HepG2 (cell line): ENCODE data around the gene ANKRD39. TPM values are rescaled to one million over a fixed set of nuclear protein-coding genes. Genes with fewer than 3 reads are reported as not detected.

Experiments used
- CC2D1A ChIP-seq: sonication (generic); formaldehyde crosslinking; IDR thresholded peaks from 2 replicates; pipeline ENCODE4 v1.8.1; 2023; ENCODE audit warnings: mild to moderate bottlenecking, missing genetic modification reagents
- GZF1 ChIP-seq: sonication (generic); formaldehyde crosslinking; IDR thresholded peaks from 2 replicates; pipeline ENCODE4 v1.5.1; 2020; ENCODE audit warnings: mild to moderate bottlenecking, missing genetic modification reagents
- IKZF1 ChIP-seq: fragments of 450-650 bp; IDR thresholded peaks from 2 replicates; pipeline ENCODE4 v1.7.1; 2016
- MTA1 ChIP-seq: sonication (generic); formaldehyde crosslinking; IDR thresholded peaks from 2 replicates; pipeline ENCODE4 v1.4.0; 2020; ENCODE audit warnings: missing genetic modification reagents, mild to moderate bottlenecking, borderline replicate concordance
- MTERF4 ChIP-seq: sonication (generic); formaldehyde crosslinking; IDR thresholded peaks from 2 replicates; pipeline ENCODE4 v1.8.0; 2023; ENCODE audit warnings: mild to moderate bottlenecking, missing genetic modification reagents
- NFE2L2 ChIP-seq: fragments of 150-350 bp; IDR thresholded peaks from 2 replicates; pipeline ENCODE4 v1.6.1; 2014; ENCODE audit warnings: low read length
- SIN3A ChIP-seq: IDR thresholded peaks from 2 replicates; pipeline ENCODE4 v1.6.1; 2011; ENCODE audit warnings: low read depth, mild to moderate bottlenecking, control low read depth, low read length, borderline replicate concordance
- ZFP62 ChIP-seq: sonication (generic); formaldehyde crosslinking; IDR thresholded peaks from 2 replicates; pipeline ENCODE4 v1.4.0; 2020; ENCODE audit warnings: missing genetic modification reagents
- ZNF468 ChIP-seq: sonication (generic); formaldehyde crosslinking; IDR thresholded peaks from 2 replicates; pipeline ENCODE4 v1.8.0; 2022; ENCODE audit warnings: mild to moderate bottlenecking, moderate library complexity, missing genetic modification reagents
- ZNF510 ChIP-seq: sonication (generic); formaldehyde crosslinking; IDR thresholded peaks from 2 replicates; pipeline ENCODE4 v1.4.0; 2020; ENCODE audit warnings: low read depth, mild to moderate bottlenecking, missing genetic modification reagents
- ZNF713 ChIP-seq: sonication (generic); formaldehyde crosslinking; IDR thresholded peaks from 2 replicates; pipeline ENCODE4 v1.4.0; 2020; ENCODE audit warnings: mild to moderate bottlenecking, missing genetic modification reagents
- polyA plus RNA-seq, 8 experiments: library from polyadenylated mRNA; depleted of rRNA in 3 of 8; stranded (reverse) in 7 of 8; unstranded in 1 of 8; fragments of >200 nt; fragmentation: Illumina TruSeq in 4 of 8; extraction: Trizol in 4 of 8; gene quantifications; 2 replicates each; pipeline versions ENCODE4 v1.2.1 to v1.2.3, GENCODE V29; 2011 to 2016; ENCODE audit warnings: low read depth in 4 of 8, missing spikeins in 1 of 8, mixed read lengths in 1 of 8; ENCODE audit not compliant: insufficient read depth in 1 of 8
- total RNA-seq, 5 experiments: library from RNA; depleted of rRNA; stranded (reverse); fragments of >200 nt; fragmentation: Illumina TruSeq; extraction: Trizol; gene quantifications; 2 replicates each; pipeline ENCODE4 v1.2.3, GENCODE V29; 2016; ENCODE audit warnings: low read depth in 1 of 5
- TF ChIP-seq, protein P1 (sequence below): sonication (generic); formaldehyde crosslinking; IDR thresholded peaks from 2 replicates; pipeline ENCODE4 v1.8.1; 2023; ENCODE audit warnings: mild to moderate bottlenecking, missing genetic modification reagents
- TF ChIP-seq, protein P2 (sequence below): sonication (generic); formaldehyde crosslinking; IDR thresholded peaks from 2 replicates; pipeline ENCODE4 v1.4.0; 2020; ENCODE audit warnings: missing genetic modification reagents, borderline replicate concordance
- TF ChIP-seq, protein P3 (sequence below): sonication (generic); formaldehyde crosslinking; IDR thresholded peaks from 2 replicates; pipeline ENCODE4 v1.4.0; 2020; ENCODE audit warnings: missing genetic modification reagents
- TF ChIP-seq, protein P4 (sequence below): sonication (generic); formaldehyde crosslinking; IDR thresholded peaks from 2 replicates; pipeline ENCODE4 v1.5.1; 2020; ENCODE audit warnings: missing genetic modification reagents, mild to moderate bottlenecking, borderline replicate concordance

ANKRD39 gene
- total and polyA plus RNA-seq, 2 of the 13 experiments (the other 11 are each of a cell fraction or from before 2014, with no cell fraction given) = 23.2 to 24.8 TPM

DNA sequence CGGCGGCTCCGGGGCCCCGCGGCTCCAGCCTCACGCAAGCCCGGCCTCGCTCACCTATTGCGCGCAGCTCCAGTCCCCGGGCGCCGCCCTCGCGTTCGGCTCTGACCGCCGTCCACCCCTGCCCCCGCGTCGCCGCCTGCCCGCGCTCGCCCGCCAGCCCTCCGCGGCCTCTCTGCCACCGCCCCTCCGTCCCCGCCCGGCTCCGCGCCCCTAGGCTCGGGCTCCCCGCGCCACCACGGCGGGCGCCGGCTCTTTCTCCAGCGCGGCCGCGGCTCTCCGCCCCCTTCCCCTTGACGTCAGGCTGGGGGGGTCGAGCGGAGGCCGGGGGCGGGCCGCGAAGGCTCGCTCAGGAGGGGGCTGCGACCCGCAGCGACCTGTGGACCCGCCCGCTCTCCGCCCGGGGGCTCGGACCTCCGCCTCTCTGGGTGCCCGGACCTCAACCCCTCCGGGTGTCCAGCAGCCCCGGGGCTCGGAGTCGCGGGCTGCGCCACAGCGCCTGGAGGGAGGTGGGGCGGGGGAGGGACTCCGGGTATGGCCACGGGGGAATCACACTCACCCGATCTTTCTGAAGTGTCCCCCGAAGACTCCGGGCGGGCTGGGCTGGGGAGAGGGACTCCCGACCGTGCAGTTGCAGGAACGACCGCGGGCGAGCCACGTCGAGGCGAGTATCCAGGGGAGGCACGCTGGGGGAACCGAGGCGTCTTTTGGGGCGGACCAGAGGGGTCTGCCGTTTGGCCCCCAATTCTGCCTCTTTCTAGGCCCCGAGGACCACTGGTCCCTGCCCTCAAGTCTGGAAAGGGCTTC is 12.2 kb upstream of the ANKRD39 start, which contains the start of gene SEMA4C (continued):
- TF ChIP-seq, protein P1, sequence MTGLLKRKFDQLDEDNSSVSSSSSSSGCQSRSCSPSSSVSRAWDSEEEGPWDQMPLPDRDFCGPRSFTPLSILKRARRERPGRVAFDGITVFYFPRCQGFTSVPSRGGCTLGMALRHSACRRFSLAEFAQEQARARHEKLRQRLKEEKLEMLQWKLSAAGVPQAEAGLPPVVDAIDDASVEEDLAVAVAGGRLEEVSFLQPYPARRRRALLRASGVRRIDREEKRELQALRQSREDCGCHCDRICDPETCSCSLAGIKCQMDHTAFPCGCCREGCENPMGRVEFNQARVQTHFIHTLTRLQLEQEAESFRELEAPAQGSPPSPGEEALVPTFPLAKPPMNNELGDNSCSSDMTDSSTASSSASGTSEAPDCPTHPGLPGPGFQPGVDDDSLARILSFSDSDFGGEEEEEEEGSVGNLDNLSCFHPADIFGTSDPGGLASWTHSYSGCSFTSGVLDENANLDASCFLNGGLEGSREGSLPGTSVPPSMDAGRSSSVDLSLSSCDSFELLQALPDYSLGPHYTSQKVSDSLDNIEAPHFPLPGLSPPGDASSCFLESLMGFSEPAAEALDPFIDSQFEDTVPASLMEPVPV (CRISPR knock-in tag) = no peak
- TF ChIP-seq SIN3A (peak; percentile 7; the same call in 1 of the 2 replicates), IKZF1 (no peak), GZF1 (CRISPR knock-in tag) (no peak; the same call in 1 of the 2 replicates), ZNF713 (CRISPR knock-in tag) (no peak), ZNF510 (CRISPR knock-in tag) (no peak), MTA1 (CRISPR knock-in tag) (no peak), MTERF4 (no peak; the same call in 1 of the 2 replicates), ZFP62 (CRISPR knock-in tag) (no peak), ZNF468 (CRISPR knock-in tag) (0 out of 2 replicates have a peak, but pooled peaks have one; percentile 27), CC2D1A (CRISPR knock-in tag) (0 out of 2 replicates have a peak, but pooled peaks have one; percentile 29), NFE2L2 (no peak)
- TF ChIP-seq, protein P2, sequence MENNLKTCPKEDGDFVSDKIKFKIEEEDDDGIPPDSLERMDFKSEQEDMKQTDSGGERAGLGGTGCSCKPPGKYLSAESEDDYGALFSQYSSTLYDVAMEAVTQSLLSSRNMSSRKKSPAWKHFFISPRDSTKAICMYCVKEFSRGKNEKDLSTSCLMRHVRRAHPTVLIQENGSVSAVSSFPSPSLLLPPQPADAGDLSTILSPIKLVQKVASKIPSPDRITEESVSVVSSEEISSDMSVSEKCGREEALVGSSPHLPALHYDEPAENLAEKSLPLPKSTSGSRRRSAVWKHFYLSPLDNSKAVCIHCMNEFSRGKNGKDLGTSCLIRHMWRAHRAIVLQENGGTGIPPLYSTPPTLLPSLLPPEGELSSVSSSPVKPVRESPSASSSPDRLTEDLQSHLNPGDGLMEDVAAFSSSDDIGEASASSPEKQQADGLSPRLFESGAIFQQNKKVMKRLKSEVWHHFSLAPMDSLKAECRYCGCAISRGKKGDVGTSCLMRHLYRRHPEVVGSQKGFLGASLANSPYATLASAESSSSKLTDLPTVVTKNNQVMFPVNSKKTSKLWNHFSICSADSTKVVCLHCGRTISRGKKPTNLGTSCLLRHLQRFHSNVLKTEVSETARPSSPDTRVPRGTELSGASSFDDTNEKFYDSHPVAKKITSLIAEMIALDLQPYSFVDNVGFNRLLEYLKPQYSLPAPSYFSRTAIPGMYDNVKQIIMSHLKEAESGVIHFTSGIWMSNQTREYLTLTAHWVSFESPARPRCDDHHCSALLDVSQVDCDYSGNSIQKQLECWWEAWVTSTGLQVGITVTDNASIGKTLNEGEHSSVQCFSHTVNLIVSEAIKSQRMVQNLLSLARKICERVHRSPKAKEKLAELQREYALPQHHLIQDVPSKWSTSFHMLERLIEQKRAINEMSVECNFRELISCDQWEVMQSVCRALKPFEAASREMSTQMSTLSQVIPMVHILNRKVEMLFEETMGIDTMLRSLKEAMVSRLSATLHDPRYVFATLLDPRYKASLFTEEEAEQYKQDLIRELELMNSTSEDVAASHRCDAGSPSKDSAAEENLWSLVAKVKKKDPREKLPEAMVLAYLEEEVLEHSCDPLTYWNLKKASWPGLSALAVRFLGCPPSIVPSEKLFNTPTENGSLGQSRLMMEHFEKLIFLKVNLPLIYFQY (CRISPR knock-in tag) = peak; percentile 53
- TF ChIP-seq, protein P3, sequence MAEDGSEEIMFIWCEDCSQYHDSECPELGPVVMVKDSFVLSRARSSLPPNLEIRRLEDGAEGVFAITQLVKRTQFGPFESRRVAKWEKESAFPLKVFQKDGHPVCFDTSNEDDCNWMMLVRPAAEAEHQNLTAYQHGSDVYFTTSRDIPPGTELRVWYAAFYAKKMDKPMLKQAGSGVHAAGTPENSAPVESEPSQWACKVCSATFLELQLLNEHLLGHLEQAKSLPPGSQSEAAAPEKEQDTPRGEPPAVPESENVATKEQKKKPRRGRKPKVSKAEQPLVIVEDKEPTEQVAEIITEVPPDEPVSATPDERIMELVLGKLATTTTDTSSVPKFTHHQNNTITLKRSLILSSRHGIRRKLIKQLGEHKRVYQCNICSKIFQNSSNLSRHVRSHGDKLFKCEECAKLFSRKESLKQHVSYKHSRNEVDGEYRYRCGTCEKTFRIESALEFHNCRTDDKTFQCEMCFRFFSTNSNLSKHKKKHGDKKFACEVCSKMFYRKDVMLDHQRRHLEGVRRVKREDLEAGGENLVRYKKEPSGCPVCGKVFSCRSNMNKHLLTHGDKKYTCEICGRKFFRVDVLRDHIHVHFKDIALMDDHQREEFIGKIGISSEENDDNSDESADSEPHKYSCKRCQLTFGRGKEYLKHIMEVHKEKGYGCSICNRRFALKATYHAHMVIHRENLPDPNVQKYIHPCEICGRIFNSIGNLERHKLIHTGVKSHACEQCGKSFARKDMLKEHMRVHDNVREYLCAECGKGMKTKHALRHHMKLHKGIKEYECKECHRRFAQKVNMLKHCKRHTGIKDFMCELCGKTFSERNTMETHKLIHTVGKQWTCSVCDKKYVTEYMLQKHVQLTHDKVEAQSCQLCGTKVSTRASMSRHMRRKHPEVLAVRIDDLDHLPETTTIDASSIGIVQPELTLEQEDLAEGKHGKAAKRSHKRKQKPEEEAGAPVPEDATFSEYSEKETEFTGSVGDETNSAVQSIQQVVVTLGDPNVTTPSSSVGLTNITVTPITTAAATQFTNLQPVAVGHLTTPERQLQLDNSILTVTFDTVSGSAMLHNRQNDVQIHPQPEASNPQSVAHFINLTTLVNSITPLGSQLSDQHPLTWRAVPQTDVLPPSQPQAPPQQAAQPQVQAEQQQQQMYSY (CRISPR knock-in tag) = no peak
- TF ChIP-seq, protein P4, sequence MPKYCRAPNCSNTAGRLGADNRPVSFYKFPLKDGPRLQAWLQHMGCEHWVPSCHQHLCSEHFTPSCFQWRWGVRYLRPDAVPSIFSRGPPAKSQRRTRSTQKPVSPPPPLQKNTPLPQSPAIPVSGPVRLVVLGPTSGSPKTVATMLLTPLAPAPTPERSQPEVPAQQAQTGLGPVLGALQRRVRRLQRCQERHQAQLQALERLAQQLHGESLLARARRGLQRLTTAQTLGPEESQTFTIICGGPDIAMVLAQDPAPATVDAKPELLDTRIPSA (CRISPR knock-in tag) = no peak
